ENCODE results near the gene ANKRD62.
A peak's percentile ranks its signal among the peaks of the same experiment; 100 is the strongest.

Gene ANKRD62

GRCh38 chr18:12091538-12092141 is 2.0 kb upstream of the ANKRD62 start:
- Histone ChIP-seq H3K4me3 (ENCODE audit: severe bottlenecking) (no peak overlapping the region), H3K36me3 (ENCODE audit: low read depth) (no peaks in the 10 kb centered on the region), H3K4me1 (ENCODE audit: insufficient read depth, poor library complexity, severe bottlenecking) (no peaks in the 10 kb centered on the region), H3K9me3 (ENCODE audit: severe bottlenecking) (no peaks in the 10 kb centered on the region), H3K27ac (ENCODE audit: poor library complexity, severe bottlenecking) (no peak overlapping the region), H3K27me3 (ENCODE audit: insufficient read depth, poor library complexity, severe bottlenecking) (no peaks in the 10 kb centered on the region)
- no peak for TF ChIP-seq CTCF (IDR thresholded peaks at IDR 0.05; ENCODE audit: poor library complexity, severe bottlenecking)
- ATAC-seq (ENCODE audit: low read depth) (no peak), DNase-seq (ENCODE audit: low spot score) (no peak)

GRCh38 chr18:12092398-12093229 is 1.0 kb upstream of the ANKRD62 start:
- Histone ChIP-seq H3K36me3 (ENCODE audit: low read depth) (no peaks in the 10 kb centered on the region), H3K4me1 (ENCODE audit: insufficient read depth, poor library complexity, severe bottlenecking) (no peaks in the 10 kb centered on the region), H3K27me3 (ENCODE audit: insufficient read depth, poor library complexity, severe bottlenecking) (no peaks in the 10 kb centered on the region), H3K4me3 (ENCODE audit: severe bottlenecking) (no peak overlapping the region), H3K9me3 (ENCODE audit: severe bottlenecking) (no peaks in the 10 kb centered on the region), H3K27ac (ENCODE audit: poor library complexity, severe bottlenecking) (no peak overlapping the region)
- ATAC-seq (ENCODE audit: low read depth), result peak; percentile 39; the same call in 1 of the 3 replicates
- TF ChIP-seq CTCF (IDR thresholded peaks at IDR 0.05; ENCODE audit: poor library complexity, severe bottlenecking), result peak; percentile 12
- DNase-seq (ENCODE audit: low spot score), result no peak

- DNase-seq (ENCODE audit: low spot score) (no peak), ATAC-seq (ENCODE audit: low read depth) (no peak)
- peaks cover 25% of the 10 kb centered on the region for H3K27me3 ChIP-seq (ENCODE audit: insufficient read depth, poor library complexity, severe bottlenecking)
- no peaks in the 10 kb centered on the region for H3K4me1 ChIP-seq (ENCODE audit: insufficient read depth, poor library complexity, severe bottlenecking)
- no peaks in the 10 kb centered on the region for H3K9me3 ChIP-seq (ENCODE audit: severe bottlenecking)
- no peak overlapping the region for H3K27ac ChIP-seq (ENCODE audit: poor library complexity, severe bottlenecking)
- TF ChIP-seq CTCF (IDR thresholded peaks at IDR 0.05; ENCODE audit: poor library complexity, severe bottlenecking), result no peak
- H3K36me3 ChIP-seq (ENCODE audit: low read depth), result no peaks in the 10 kb centered on the region
- H3K4me3 ChIP-seq (ENCODE audit: severe bottlenecking), result no peak overlapping the region
Measured at GRCh38 chr18:12098374-12098773, 4.7 kb downstream of the ANKRD62 start.

- ATAC-seq (ENCODE audit: low read depth), result no peak
- H3K27ac ChIP-seq (ENCODE audit: poor library complexity, severe bottlenecking), result no peak overlapping the region
- H3K27me3 ChIP-seq (ENCODE audit: insufficient read depth, poor library complexity, severe bottlenecking), result peaks cover 33% of the 10 kb centered on the region
- DNase-seq (ENCODE audit: low spot score), result no peak
- no peak for TF ChIP-seq CTCF (IDR thresholded peaks at IDR 0.05; ENCODE audit: poor library complexity, severe bottlenecking)
- no peaks in the 10 kb centered on the region for H3K36me3 ChIP-seq (ENCODE audit: low read depth)
- H3K9me3 ChIP-seq (ENCODE audit: severe bottlenecking), result no peaks in the 10 kb centered on the region
- H3K4me3 ChIP-seq (ENCODE audit: severe bottlenecking), result no peak overlapping the region
- no peaks in the 10 kb centered on the region for H3K4me1 ChIP-seq (ENCODE audit: insufficient read depth, poor library complexity, severe bottlenecking)
Measured at GRCh38 chr18:12099160-12099559, 5.5 kb downstream of the ANKRD62 start.

- TF ChIP-seq CTCF (IDR thresholded peaks at IDR 0.05; ENCODE audit: poor library complexity, severe bottlenecking), result no peak
- Histone ChIP-seq H3K27ac (ENCODE audit: poor library complexity, severe bottlenecking) (no peak overlapping the region), H3K4me1 (ENCODE audit: insufficient read depth, poor library complexity, severe bottlenecking) (no peaks in the 10 kb centered on the region), H3K4me3 (ENCODE audit: severe bottlenecking) (no peak overlapping the region), H3K27me3 (ENCODE audit: insufficient read depth, poor library complexity, severe bottlenecking) (peaks cover 46% of the 10 kb centered on the region), H3K9me3 (ENCODE audit: severe bottlenecking) (no peaks in the 10 kb centered on the region), H3K36me3 (ENCODE audit: low read depth) (no peaks in the 10 kb centered on the region)
- DNase-seq (ENCODE audit: low spot score) (no peak), ATAC-seq (ENCODE audit: low read depth) (no peak)
Measured at GRCh38 chr18:12101266-12101665, 7.6 kb downstream of the ANKRD62 start.
